ENCODE measurements around the gene SVOP. TPM values are rescaled to one million over a fixed set of nuclear protein-coding genes. Genes with fewer than 3 reads are reported as not detected.
A peak's percentile ranks its signal among the peaks of the same experiment; 100 is the strongest.

The SVOP gene, protein sequence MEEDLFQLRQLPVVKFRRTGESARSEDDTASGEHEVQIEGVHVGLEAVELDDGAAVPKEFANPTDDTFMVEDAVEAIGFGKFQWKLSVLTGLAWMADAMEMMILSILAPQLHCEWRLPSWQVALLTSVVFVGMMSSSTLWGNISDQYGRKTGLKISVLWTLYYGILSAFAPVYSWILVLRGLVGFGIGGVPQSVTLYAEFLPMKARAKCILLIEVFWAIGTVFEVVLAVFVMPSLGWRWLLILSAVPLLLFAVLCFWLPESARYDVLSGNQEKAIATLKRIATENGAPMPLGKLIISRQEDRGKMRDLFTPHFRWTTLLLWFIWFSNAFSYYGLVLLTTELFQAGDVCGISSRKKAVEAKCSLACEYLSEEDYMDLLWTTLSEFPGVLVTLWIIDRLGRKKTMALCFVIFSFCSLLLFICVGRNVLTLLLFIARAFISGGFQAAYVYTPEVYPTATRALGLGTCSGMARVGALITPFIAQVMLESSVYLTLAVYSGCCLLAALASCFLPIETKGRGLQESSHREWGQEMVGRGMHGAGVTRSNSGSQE
- total RNA-seq: not detected

GRCh38 chr12:109020796-109021380, at the start of gene SVOP:
Gene SVOP, minus strand, starts transcription at chr12:109021068. Its CDS starts 200 bp downstream, at chr12:109020868.
- intact Hi-C loops (cut with DNase I; ENCODE audit: low total_unique reads): no loop called here
- WGBS, 2 donors: 4 to 6% methylated on average over 30 of the region's 30 CpGs
- TF ChIP-seq POLR2A (IDR thresholded peaks at IDR 0.05) (no peak), CTCF (IDR thresholded peaks at IDR 0.05) (no peak)
- DNase-seq (ENCODE audit: low spot score in 2 of 2): peak; percentile 21 to 90
- H3K4me3 ChIP-seq (ENCODE audit: low read depth, poor library complexity, severe bottlenecking): no peak within 1 kb of the TSS

DNA sequence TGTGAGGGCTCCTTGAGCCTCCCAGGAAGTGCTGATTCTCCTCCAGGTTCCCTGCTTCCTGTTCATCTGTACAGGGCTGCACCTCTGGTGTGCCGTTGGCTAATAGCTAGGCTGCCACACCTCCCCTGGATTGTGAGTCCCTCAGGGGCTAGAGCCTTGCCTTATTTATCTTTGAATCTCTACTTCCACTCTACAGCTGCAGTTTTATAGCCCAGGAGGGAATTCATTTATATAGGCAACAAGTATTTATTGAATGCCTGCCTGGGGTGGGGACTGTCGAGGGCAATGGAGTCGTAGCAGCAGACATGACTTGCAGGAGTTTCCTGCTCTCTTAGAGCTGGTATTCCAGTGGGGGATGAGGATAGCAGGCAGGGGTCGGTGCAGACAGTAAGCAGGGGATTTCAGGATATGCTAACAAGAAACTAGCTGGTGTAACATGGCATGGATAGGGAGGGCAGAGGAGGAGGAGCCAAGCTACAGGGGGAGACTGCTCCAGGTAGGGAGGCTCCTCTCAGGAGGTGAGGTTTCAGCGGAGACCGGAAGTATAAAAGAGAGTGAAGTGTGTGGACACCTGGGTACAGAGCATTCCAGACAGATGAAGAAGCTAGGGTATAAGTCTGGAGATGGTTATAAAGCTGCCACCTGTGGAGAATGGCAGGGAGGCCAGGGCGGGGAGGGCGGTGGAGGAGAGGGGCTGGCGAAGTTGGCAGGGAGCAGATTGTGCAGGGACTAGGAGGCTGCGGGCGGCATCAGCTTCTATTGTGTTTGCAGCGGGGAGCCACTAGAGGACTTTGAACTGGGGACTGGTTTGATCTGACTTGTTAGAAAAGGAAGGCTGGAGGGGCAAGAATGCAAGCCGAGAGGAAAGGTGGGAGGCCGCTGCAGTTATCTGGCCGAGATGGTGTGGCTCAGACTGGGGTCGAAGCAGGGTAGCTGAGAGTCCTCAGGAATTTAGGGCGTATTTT, 48.7 kb upstream of the SVOP start:
- no peak overlapping the region for H3K4me3 ChIP-seq (ENCODE audit: low read depth, poor library complexity, severe bottlenecking)
- 78 to 79% methylated on average over 17 of the region's 17 CpGs for WGBS, 2 donors
- DNase-seq (ENCODE audit: low spot score in 2 of 2): no peak
- no peak for TF ChIP-seq POLR2A (IDR thresholded peaks at IDR 0.05)
- TF ChIP-seq CTCF (IDR thresholded peaks at IDR 0.05): no peak
- intact Hi-C loops (cut with DNase I; ENCODE audit: low total_unique reads): no loop called here

- DNase-seq (ENCODE audit: low spot score in 2 of 2): no peak
- TF ChIP-seq CTCF (IDR thresholded peaks at IDR 0.05): no peak
- no peak for TF ChIP-seq POLR2A (IDR thresholded peaks at IDR 0.05)
- no peak overlapping the region for H3K4me3 ChIP-seq (ENCODE audit: low read depth, poor library complexity, severe bottlenecking)
- 59 to 84% methylated on average over 1 of the region's 1 CpG for WGBS, 2 donors
- intact Hi-C loops (cut with DNase I; ENCODE audit: low total_unique reads): no loop called here
These were observed 45.0 kb upstream of the SVOP start for GRCh38 chr12:109065853-109066193.

DNA sequence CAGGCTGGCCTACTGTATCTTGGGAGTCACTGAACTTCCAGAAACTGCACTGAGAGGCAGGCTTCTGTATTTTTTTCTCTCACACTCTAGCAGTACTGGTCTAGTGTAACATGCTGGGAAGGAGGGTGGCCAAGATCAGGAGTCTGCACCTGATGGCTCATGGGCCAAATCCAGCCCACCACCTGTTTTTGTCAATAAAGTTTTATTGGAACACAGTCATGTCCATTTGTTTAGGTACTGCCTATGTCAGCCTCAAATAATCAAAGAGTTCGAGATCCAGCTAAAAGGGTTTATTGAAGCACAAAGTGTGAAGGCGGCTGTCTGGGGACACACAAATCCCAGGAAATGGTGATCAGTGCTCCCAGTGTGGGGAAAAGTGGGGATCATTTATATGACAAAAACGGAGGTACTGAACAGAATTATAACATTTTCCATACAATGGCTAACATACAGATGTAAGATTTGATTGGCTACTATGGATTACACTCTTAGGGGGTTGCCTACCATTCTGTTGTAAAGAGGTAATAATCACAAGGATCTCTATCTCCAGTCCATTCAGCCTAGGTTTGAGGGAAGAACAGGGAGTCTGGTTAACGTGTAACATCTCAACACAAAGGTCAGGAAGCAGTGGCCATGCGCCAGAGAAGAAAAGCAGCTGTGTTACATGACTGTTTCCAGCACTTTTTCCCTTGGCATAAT, 44.4 kb upstream of the SVOP start:
- intact Hi-C loops (cut with DNase I; ENCODE audit: low total_unique reads): no loop called here
- no peak for TF ChIP-seq POLR2A (IDR thresholded peaks at IDR 0.05)
- no peak for TF ChIP-seq CTCF (IDR thresholded peaks at IDR 0.05)
- WGBS, 2 donors: 93 to 95% methylated on average over 5 of the region's 5 CpGs
- no peak for DNase-seq (ENCODE audit: low spot score in 2 of 2)
- no peak overlapping the region for H3K4me3 ChIP-seq (ENCODE audit: low read depth, poor library complexity, severe bottlenecking)

DNA sequence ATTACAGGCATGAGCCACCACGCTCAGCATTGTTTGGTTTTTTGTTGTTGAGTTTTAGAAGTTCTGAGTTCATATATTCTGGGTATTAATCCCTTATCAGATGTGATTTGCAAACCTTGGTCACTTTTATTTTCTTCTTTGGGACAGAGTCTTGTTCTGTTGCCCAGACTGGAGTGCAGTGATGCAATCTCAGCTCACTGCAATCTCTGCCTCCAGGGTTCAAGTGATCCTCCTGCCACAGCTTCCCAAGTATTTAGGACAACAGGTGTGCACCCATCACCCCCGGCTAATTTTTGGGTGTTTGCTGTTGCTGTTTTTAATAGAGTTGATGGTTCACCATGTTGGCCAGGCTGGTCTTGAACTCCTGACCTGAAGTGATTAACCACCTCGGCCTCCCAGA, 43.3 kb upstream of the SVOP start:
- no peak overlapping the region for H3K4me3 ChIP-seq (ENCODE audit: low read depth, poor library complexity, severe bottlenecking)
- WGBS, 2 donors: 93 to 94% methylated on average over 3 of the region's 3 CpGs
- TF ChIP-seq POLR2A (IDR thresholded peaks at IDR 0.05): no peak
- TF ChIP-seq CTCF (IDR thresholded peaks at IDR 0.05): no peak
- intact Hi-C loops (cut with DNase I; ENCODE audit: low total_unique reads): no loop called here
- no peak for DNase-seq (ENCODE audit: low spot score in 2 of 2)

Data from lower leg skin (tissue), 4 donors.